Naive B cell (primary cell): ENCODE data around the gene KDM4C. TPM values are rescaled to one million over a fixed set of nuclear protein-coding genes. Genes with fewer than 3 reads are reported as not detected.

Experiments used
- ATAC-seq, 2 donors: fragments of 150-1000 bp; cut with Tn5 transposase; 2 replicates each; pipeline ENCODE4 v1.10.0; 2021; ENCODE audit warnings: low read depth in 2 of 2, mild to moderate bottlenecking in 2 of 2, moderate library complexity in 2 of 2
- DNase-seq: peaks from one replicate; pipeline ENCODE4 v3.0.0; 2022
- H3K27ac Mint-ChIP-seq, 6 donors: one replicate each; pipeline ENCODE4 v1.8.0; 2020 to 2022; ENCODE audit warnings: mild to moderate bottlenecking in 6 of 6, mixed read lengths in 6 of 6, moderate library complexity in 5 of 6, inconsistent platforms in 2 of 6
- H3K27me3 Mint-ChIP-seq, 3 donors: one replicate each; pipeline ENCODE4 v1.8.0; 2021 to 2022; ENCODE audit warnings: mixed read lengths in 3 of 3, mild to moderate bottlenecking in 1 of 3
- H3K36me3 Mint-ChIP-seq, 2 donors: one replicate each; pipeline ENCODE4 v1.8.0; 2020 to 2022; ENCODE audit warnings: mixed read lengths in 2 of 2, inconsistent platforms in 1 of 2, mild to moderate bottlenecking in 1 of 2
- H3K4me1 Mint-ChIP-seq, 3 donors: one replicate each; pipeline ENCODE4 v1.8.0; 2020 to 2022; ENCODE audit warnings: mixed read lengths in 3 of 3, inconsistent platforms in 1 of 3, mild to moderate bottlenecking in 1 of 3, moderate library complexity in 1 of 3
- H3K4me3 Mint-ChIP-seq, 8 donors: one replicate each; pipeline ENCODE4 v1.8.0; 2020 to 2022; ENCODE audit warnings: mild to moderate bottlenecking in 8 of 8, mixed read lengths in 8 of 8, moderate library complexity in 8 of 8, inconsistent platforms in 2 of 8
- H3K9me3 Mint-ChIP-seq, 7 donors: one replicate each; pipeline ENCODE4 v1.8.0; 2020 to 2022; ENCODE audit warnings: mixed read lengths in 7 of 7, mild to moderate bottlenecking in 5 of 7, inconsistent platforms in 2 of 7, moderate library complexity in 1 of 7
- polyA plus RNA-seq, 6 donors: library from polyadenylated mRNA; unstranded; fragments of 300-500 nt; fragmentation: Illumina TruSeq; gene quantifications; one replicate each; pipeline ENCODE4 v1.2.3, GENCODE V29; 2021; ENCODE audit warnings: low read depth in 6 of 6

The KDM4C gene
- polyA plus RNA-seq, 6 donors from 2014 or later = 54.5 to 83.5 (median 68.2) TPM

DNA sequence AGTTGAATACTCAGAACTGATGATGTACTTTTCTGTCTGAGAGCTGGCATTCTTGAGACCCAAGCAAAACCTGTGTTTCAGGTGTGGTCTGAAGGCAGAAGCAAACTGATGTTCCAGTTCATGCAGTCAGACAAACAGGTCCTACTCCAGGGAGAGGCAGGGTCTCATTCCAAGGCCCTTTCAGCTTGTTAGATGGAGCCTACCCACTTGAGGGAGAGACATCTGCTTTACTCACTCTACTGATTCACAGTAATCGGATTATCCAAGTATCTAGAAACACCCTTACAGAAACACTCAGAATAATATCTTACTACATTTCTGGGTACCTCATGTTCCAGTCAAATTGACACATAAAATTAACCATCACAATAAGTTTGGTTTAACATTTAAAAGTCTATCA is 207.8 kb downstream of the KDM4C start:
- H3K9me3 Mint-ChIP-seq = no peaks in the 10 kb centered on the region
- H3K27me3 Mint-ChIP-seq = no peaks in the 10 kb centered on the region
- no peak for DNase-seq
- H3K36me3 Mint-ChIP-seq = peaks cover 0 to 8% of the 10 kb centered on the region in 2 donors
- no peak for ATAC-seq
- peaks cover 7 to 25% (median 18%) of the 10 kb centered on the region in 3 donors for H3K4me1 Mint-ChIP-seq
- no peak overlapping the region for H3K4me3 Mint-ChIP-seq
- H3K27ac Mint-ChIP-seq = no peak overlapping the region

DNA sequence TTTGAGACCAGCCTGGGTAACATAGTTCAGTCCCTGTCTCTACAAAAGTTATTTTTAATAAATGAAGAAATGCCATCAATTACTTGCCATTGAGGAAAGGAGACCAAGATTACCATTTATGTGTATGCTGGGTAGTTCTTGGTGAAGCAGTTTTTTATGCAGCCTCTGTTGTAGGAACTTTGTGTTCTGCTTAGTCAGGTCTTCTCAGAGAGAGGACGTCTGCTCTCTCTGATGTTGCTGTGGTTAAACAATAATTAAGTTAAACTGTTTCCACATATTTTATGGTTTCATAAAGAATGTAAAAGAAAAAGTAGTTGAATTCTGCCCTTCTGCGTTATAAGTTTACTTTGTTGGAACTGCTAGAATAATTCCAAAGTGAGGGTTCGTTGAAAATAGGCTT is 210.5 kb downstream of the KDM4C start:
- H3K4me3 Mint-ChIP-seq = no peak overlapping the region
- DNase-seq (no peak), ATAC-seq (no peak)
- no peak overlapping the region for H3K27ac Mint-ChIP-seq
- peaks cover 0 to under 1% of the 10 kb centered on the region in 2 donors for H3K36me3 Mint-ChIP-seq
- peaks cover 4 to 26% (median 22%) of the 10 kb centered on the region in 3 donors for H3K4me1 Mint-ChIP-seq
- H3K27me3 Mint-ChIP-seq = no peaks in the 10 kb centered on the region
- no peaks in the 10 kb centered on the region for H3K9me3 Mint-ChIP-seq

DNA sequence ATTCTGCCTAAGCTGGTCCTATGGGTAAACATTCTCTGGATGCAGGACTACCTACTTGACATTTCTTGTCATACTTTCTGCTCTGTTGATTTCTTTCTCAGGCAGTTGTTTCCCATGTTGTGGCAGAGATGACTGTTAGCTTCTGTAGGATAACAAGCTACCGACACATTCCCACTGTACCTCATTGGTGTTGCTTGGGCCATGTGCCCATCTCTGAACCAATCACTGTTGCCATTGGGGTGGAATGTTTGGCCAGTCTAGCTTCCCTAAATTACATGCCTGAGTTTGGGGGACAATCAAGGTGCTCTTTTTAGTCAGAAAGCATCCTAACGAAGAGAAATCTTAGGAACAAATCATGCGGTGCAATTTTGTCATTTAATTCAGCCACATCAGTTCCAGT is 212.0 kb downstream of the KDM4C start:
- H3K27me3 Mint-ChIP-seq = no peaks in the 10 kb centered on the region
- H3K9me3 Mint-ChIP-seq = no peaks in the 10 kb centered on the region
- H3K4me1 Mint-ChIP-seq = peaks cover 13 to 33% (median 31%) of the 10 kb centered on the region in 3 donors
- DNase-seq = no peak
- H3K4me3 Mint-ChIP-seq = no peak overlapping the region
- no peak for ATAC-seq
- H3K27ac Mint-ChIP-seq = no peak overlapping the region
- peaks cover 0 to 7% of the 10 kb centered on the region in 2 donors for H3K36me3 Mint-ChIP-seq

DNA sequence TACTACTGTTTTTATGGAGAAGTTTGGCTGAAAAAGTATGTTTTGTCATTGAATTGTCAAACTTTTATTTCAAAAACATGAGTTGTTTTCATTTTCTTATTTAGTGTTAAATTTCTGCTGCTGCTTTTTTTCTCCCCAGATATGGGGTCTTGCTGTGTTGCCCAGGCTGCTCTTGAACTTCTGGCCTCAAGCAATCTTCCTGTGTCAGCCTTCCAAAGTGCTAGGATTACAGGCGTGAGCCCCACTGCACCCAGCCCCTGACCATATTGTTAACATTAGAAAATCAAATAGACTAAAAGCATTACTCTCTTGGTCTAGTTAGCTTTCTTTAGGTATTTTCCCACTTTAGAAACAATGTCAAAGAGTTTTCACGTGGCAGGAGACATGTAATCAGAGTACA is 215.3 kb downstream of the KDM4C start:
- no peaks in the 10 kb centered on the region for H3K9me3 Mint-ChIP-seq
- DNase-seq (no peak), ATAC-seq (no peak)
- H3K4me1 Mint-ChIP-seq = peaks cover 16 to 37% (median 28%) of the 10 kb centered on the region in 3 donors
- no peak overlapping the region for H3K4me3 Mint-ChIP-seq
- H3K27me3 Mint-ChIP-seq = no peaks in the 10 kb centered on the region
- H3K27ac Mint-ChIP-seq = peak overlapping the region in 4 of 6 donors; percentile 21 to 78 (median 62)
- peaks cover 0 to 7% of the 10 kb centered on the region in 2 donors for H3K36me3 Mint-ChIP-seq

DNA sequence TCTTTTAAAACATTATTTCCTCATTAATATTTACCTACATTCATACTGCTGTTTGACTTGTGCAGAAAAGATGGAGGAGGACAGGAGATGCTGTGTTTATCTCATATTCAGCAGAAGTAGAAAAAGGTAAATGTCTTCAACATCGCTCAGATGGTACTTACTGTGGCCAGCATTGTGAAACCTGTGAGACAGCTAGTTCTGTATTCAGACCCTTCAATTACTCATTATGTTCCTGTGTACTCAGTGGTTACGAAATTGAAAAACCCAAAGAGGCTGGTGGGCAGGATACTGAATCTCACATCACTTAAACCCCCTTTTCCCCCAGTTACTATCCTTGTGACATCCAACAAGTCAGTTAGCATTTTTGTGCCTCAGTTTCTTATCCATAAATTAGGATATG is 216.0 kb downstream of the KDM4C start:
- Mint-ChIP-seq H3K27ac (peak overlapping the region in 2 of 6 donors; percentile 56 to 60), H3K4me1 (peaks cover 22 to 35% (median 33%) of the 10 kb centered on the region in 3 donors), H3K27me3 (no peaks in the 10 kb centered on the region), H3K9me3 (no peaks in the 10 kb centered on the region), H3K4me3 (no peak overlapping the region), H3K36me3 (peaks cover 4 to 13% of the 10 kb centered on the region in 2 donors)
- no peak for DNase-seq
- no peak for ATAC-seq

DNA sequence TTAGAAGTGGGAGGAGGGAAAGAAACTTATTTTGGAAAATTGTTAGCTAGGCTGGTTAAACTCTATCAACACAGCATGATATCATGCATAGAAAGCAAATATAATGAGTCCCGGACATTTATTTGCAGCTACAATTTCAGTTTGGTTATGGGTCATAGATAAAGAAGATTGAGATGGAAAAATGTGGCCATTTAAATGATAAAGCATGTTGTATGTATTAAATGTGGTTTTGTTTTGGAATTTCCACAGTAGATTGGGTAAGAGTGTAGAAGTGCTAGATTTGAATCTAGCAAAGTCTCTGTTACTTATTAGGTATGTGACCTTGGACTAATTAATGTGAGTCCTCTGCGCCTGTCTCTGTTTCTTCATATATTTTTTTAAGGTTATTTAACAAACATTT is 217.4 kb downstream of the KDM4C start:
- no peaks in the 10 kb centered on the region for H3K9me3 Mint-ChIP-seq
- H3K4me1 Mint-ChIP-seq = peaks cover 28 to 41% (median 29%) of the 10 kb centered on the region in 3 donors
- ATAC-seq (no peak), DNase-seq (no peak)
- H3K4me3 Mint-ChIP-seq = no peak overlapping the region
- H3K27ac Mint-ChIP-seq = peak overlapping the region in 3 of 6 donors; percentile 40 to 86 (median 53)
- peaks cover 5 to 19% of the 10 kb centered on the region in 2 donors for H3K36me3 Mint-ChIP-seq
- no peaks in the 10 kb centered on the region for H3K27me3 Mint-ChIP-seq

DNA sequence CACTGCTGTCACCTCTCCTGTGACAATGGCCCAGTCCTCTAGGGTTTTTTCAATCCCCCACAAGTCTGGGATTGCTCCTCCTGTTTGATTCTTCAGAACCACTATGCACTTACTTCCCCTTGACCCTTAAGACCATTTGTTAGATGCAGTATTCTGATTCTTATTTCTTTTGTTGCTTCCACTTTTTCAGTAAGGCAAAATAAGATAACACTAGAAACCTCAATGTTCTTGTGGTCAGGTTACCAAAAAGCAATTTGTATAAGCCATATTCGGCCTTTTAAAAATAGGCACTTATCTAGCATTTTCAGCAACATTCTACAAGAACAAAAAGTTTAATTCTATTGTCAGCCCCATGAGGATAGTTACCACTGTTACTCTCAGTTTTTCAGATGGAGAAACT is 220.0 kb downstream of the KDM4C start:
- no peak for ATAC-seq
- Mint-ChIP-seq H3K36me3 (peaks cover 5 to 19% of the 10 kb centered on the region in 2 donors), H3K9me3 (no peaks in the 10 kb centered on the region)

DNA sequence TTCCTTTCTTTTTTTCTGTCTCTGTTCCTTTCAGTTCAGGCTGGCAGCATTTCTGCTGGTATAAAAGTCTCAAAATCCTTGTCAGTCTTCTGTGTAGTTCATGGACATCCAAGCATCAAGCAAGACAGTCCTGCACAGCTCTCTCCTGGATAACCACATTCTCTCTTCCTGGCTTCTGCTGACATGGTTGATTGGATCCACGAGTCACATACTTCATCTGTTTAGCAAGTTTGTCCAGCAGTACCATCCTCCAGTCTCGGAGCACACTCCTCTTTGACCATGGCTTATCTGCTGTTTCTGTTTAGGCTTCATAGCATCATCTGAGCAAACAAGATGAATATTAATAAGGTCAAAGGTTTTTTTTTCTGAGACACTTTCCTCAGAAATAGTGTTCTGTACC is 220.8 kb downstream of the KDM4C start:
- H3K27me3 Mint-ChIP-seq = no peaks in the 10 kb centered on the region

More for the DNA sequence above, 220.0 kb downstream of the KDM4C start:
- Mint-ChIP-seq H3K4me3 (no peak overlapping the region), H3K4me1 (peaks cover 23 to 35% (median 25%) of the 10 kb centered on the region in 3 donors), H3K27me3 (no peaks in the 10 kb centered on the region), H3K27ac (peak overlapping the region in 4 of 6 donors; percentile 24 to 82 (median 54))
- DNase-seq = no peak

DNA sequence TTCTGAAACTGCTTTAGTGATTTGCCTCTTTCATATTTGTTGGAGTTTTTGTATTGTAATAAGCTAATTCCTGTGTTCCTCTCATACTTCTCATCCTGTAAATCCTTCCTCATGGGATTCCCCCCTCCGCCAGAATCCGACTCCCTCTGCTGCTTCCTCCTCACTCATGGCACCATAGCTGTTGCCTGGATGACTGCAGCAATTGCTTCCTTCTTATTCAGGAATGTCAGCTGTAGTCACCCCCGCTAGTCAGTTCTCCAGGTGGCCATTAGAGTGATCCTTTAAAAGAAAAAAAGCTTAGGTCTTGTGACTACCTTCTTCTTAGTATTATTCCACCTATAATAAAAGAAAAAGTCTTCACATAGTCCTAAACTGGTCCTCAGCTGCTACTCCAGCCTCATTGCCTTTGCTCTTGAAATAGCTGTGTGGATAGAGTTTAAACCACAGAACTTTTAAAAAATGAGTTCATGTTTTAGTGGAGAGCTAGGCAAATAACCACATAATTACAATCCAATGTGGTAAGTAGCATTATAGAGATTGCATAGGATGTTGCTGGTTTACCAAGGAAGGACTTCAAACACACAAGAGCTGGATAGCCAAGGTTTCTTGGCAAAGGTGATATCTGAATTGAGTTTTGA is 227.3 kb downstream of the KDM4C start:
- H3K4me3 Mint-ChIP-seq = peak overlapping the region in 1 of 8 donors; percentile 35
- H3K4me1 Mint-ChIP-seq = peaks cover 0 to 5% (median 0%) of the 10 kb centered on the region in 3 donors
- H3K27me3 Mint-ChIP-seq = no peaks in the 10 kb centered on the region
- DNase-seq = no peak
- ATAC-seq = no peak
- peaks cover 26 to 36% of the 10 kb centered on the region in 2 donors for H3K36me3 Mint-ChIP-seq
- no peaks in the 10 kb centered on the region for H3K9me3 Mint-ChIP-seq
- H3K27ac Mint-ChIP-seq = peak overlapping the region in 3 of 6 donors; percentile 30 to 86 (median 73)

More for the DNA sequence above, 220.8 kb downstream of the KDM4C start:
- Mint-ChIP-seq H3K4me1 (peaks cover 19 to 27% (median 23%) of the 10 kb centered on the region in 3 donors), H3K4me3 (no peak overlapping the region), H3K27ac (peak overlapping the region; percentile 49 to 78 (median 66)), H3K36me3 (peaks cover 11 to 16% of the 10 kb centered on the region in 2 donors), H3K9me3 (no peaks in the 10 kb centered on the region)
- DNase-seq (no peak), ATAC-seq (no peak)

DNA sequence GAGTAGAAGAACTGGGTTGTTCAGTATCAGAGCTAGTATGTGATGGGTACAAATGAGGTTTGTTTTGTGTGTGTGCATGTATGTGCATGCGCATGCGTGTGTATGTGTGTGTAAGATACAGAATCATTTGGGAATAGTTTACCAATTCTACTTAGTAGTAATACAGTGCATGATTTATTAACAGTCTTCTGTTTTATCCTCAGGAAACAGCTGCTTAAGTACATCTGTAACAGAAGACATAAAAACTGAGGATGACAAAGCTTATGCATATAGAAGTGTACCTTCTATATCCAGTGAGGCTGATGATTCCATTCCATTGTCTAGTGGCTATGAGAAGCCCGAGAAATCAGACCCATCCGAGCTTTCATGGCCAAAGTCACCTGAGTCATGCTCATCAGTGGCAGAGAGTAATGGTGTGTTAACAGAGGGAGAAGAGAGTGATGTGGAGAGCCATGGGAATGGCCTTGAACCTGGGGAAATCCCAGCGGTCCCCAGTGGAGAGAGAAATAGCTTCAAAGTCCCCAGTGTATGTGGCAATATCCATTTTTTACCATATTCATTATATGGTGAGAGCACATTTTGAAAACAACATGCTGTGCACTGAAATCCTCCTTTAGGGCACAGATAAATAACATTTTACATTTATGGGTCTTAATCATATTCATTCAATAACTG is 228.5 kb downstream of the KDM4C start:
- DNase-seq = no peak
- peaks cover 0 to 5% (median 0%) of the 10 kb centered on the region in 3 donors for H3K4me1 Mint-ChIP-seq
- H3K4me3 Mint-ChIP-seq = no peak overlapping the region
- no peaks in the 10 kb centered on the region for H3K9me3 Mint-ChIP-seq
- no peak for ATAC-seq
- H3K36me3 Mint-ChIP-seq = peaks cover 26 to 36% of the 10 kb centered on the region in 2 donors
- H3K27ac Mint-ChIP-seq = no peak overlapping the region
- no peaks in the 10 kb centered on the region for H3K27me3 Mint-ChIP-seq

DNA sequence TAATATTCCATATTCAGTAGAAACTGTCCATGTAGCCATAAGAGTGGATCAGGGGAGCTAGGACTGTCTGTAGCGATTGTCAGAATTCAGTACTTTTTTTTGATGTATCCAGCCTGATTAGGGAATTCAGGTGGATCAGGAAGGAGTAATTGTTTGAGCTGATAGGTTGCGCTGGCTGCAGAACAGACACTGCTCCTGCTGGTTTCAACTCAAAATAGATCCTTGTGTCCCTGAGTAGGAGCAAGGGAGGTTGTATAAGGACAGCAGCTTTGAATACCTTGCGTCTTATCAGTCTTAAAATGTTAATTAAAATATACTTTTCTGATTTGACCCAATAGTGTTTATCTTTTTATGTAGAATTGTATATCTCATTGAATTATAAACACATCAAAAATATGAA is 229.6 kb downstream of the KDM4C start:
- no peak for ATAC-seq
- no peaks in the 10 kb centered on the region for H3K9me3 Mint-ChIP-seq
- H3K36me3 Mint-ChIP-seq = peaks cover 26 to 36% of the 10 kb centered on the region in 2 donors
- no peak overlapping the region for H3K27ac Mint-ChIP-seq
- peaks cover 0 to 5% (median 0%) of the 10 kb centered on the region in 3 donors for H3K4me1 Mint-ChIP-seq
- no peak overlapping the region for H3K4me3 Mint-ChIP-seq
- no peaks in the 10 kb centered on the region for H3K27me3 Mint-ChIP-seq
- no peak for DNase-seq

DNA sequence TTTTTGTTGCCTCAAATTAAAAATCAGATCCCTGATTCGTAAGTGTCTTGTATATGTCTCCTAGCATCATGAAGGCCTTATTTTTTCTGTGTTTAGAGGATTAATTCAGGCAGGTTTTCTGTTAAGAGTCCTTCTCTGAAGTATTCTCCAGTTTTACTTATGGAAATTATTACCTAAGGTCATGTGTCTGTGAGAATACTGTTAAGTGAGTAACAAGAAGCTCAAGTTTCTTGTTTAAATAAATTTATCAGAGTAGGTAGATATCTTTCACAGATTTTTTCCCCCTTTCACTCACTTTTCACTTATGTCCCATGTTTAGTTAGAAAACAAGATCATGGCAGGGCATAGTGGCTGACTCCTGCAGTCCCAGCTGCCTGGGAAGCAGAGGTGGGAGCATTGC is 233.6 kb downstream of the KDM4C start:
- no peaks in the 10 kb centered on the region for H3K27me3 Mint-ChIP-seq
- peaks cover 18 to 39% of the 10 kb centered on the region in 2 donors for H3K36me3 Mint-ChIP-seq
- H3K27ac Mint-ChIP-seq = peak overlapping the region in 1 of 6 donors; percentile 39
- H3K9me3 Mint-ChIP-seq = peaks cover 0 to 1% (median 0%) of the 10 kb centered on the region in 7 donors
- no peak for ATAC-seq
- no peak overlapping the region for H3K4me3 Mint-ChIP-seq
- DNase-seq = no peak
- peaks cover 0 to 10% (median 8%) of the 10 kb centered on the region in 3 donors for H3K4me1 Mint-ChIP-seq

DNA sequence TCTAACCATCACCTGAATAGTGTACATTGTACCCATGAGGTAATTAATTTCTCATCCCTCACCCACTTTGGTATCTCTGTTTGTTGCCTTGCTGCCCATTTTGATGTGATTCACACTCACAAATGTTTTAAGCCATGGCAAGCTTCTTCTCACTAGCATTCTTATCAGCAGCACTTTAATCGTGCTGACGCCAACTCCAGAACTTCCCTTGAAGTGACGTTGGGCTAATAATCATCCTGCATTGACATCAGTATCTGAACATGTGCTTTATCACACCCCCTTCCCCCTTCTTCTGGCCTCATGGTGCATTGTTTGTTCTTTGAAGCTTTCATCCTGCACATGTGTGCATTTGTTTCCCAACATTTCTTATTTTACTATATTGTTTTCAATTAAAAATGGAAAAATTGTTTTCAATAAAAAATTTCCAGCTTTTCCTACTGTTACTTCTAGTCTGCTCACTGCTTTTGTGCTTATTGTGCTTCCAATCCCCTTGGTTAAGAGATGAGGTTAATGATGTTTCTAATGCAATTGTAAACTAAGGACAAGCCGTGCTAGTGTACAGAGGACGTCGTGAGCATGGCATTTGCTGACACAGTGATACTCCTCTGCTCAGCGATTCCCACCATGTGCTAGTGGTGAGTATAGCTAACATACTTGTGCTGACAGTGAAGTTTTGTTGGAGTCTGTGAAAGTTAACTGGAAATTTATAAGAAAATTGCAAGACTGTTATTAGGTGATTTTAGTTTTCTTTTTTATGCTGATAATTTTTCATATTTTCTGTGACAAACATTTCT is 238.5 kb downstream of the KDM4C start:
- H3K27ac Mint-ChIP-seq = peak overlapping the region in 4 of 6 donors; percentile 16 to 49 (median 29)
- no peak for ATAC-seq
- H3K4me3 Mint-ChIP-seq = no peak overlapping the region

More for the DNA sequence above, 238.5 kb downstream of the KDM4C start:
- H3K9me3 Mint-ChIP-seq = peaks cover 0 to 1% (median 0%) of the 10 kb centered on the region in 7 donors
- DNase-seq = no peak
- H3K27me3 Mint-ChIP-seq = no peaks in the 10 kb centered on the region
- peaks cover 22 to 35% of the 10 kb centered on the region in 2 donors for H3K36me3 Mint-ChIP-seq
- peaks cover 8 to 12% (median 11%) of the 10 kb centered on the region in 3 donors for H3K4me1 Mint-ChIP-seq
